Ishikawa (cell line): ENCODE measurements around the gene RAB6C.

Experiments
- EGR1 ChIP-seq: IDR thresholded peaks from 2 replicates; pipeline ENCODE4 v1.6.1; 2012
- EP300 ChIP-seq: IDR thresholded peaks from 2 replicates; pipeline ENCODE4 v1.6.1; 2012; ENCODE audit warnings: borderline replicate concordance
- FOXM1 ChIP-seq: IDR thresholded peaks from 2 replicates; pipeline ENCODE4 v1.6.1; 2012; ENCODE audit warnings: low read depth, borderline replicate concordance
- MAX ChIP-seq: IDR thresholded peaks from 2 replicates; pipeline ENCODE4 v1.6.1; 2012
- NFIC ChIP-seq: IDR thresholded peaks from 2 replicates; pipeline ENCODE4 v1.6.1; 2012
- RAD21 ChIP-seq: IDR thresholded peaks from 2 replicates; pipeline ENCODE4 v1.6.1; 2012; ENCODE audit warnings: low read depth
- REST ChIP-seq: IDR thresholded peaks from 2 replicates; pipeline ENCODE4 v1.6.1; 2012; ENCODE audit warnings: low read depth, mild to moderate bottlenecking
- TAF1 ChIP-seq: IDR thresholded peaks from 2 replicates; pipeline ENCODE4 v1.6.1; 2012; ENCODE audit warnings: low read depth, mild to moderate bottlenecking
- TEAD4 ChIP-seq: IDR thresholded peaks from 2 replicates; pipeline ENCODE4 v1.6.1; 2012
- USF1 ChIP-seq: IDR thresholded peaks from 2 replicates; pipeline ENCODE4 v1.6.1; 2012

GRCh38 chr2:129977986-129978385, 1.5 kb upstream of the RAB6C start:
- TF ChIP-seq EP300 (no peak), TAF1 (no peak), NFIC (no peak), TEAD4 (no peak), RAD21 (no peak), FOXM1 (no peak), REST (no peak), EGR1 (no peak), USF1 (no peak), MAX (no peak)
